ENCODE measurements around the gene RNF115. TPM values are rescaled to one million over a fixed set of nuclear protein-coding genes. Genes with fewer than 3 reads are reported as not detected.

Gene RNF115
- total RNA-seq, 2 donors from 2014 or later: 42.8 to 44.6 TPM

GRCh38 chr1:145690587-145691558 lies 133.0 kb downstream of the RNF115 start:
- Histone ChIP-seq H3K4me1 (no peaks in the 10 kb centered on the region), H3K9me3 (no peaks in the 10 kb centered on the region), H3K27ac (no peak overlapping the region), H3K36me3 (no peaks in the 10 kb centered on the region), H3K4me3 (no peak overlapping the region), H3K27me3 (no peaks in the 10 kb centered on the region)
- DNase-seq (ENCODE audit: low spot score): no peak
- TF ChIP-seq, protein P1, sequence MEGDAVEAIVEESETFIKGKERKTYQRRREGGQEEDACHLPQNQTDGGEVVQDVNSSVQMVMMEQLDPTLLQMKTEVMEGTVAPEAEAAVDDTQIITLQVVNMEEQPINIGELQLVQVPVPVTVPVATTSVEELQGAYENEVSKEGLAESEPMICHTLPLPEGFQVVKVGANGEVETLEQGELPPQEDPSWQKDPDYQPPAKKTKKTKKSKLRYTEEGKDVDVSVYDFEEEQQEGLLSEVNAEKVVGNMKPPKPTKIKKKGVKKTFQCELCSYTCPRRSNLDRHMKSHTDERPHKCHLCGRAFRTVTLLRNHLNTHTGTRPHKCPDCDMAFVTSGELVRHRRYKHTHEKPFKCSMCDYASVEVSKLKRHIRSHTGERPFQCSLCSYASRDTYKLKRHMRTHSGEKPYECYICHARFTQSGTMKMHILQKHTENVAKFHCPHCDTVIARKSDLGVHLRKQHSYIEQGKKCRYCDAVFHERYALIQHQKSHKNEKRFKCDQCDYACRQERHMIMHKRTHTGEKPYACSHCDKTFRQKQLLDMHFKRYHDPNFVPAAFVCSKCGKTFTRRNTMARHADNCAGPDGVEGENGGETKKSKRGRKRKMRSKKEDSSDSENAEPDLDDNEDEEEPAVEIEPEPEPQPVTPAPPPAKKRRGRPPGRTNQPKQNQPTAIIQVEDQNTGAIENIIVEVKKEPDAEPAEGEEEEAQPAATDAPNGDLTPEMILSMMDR (IDR thresholded peaks at IDR 0.05): no peak

DNA sequence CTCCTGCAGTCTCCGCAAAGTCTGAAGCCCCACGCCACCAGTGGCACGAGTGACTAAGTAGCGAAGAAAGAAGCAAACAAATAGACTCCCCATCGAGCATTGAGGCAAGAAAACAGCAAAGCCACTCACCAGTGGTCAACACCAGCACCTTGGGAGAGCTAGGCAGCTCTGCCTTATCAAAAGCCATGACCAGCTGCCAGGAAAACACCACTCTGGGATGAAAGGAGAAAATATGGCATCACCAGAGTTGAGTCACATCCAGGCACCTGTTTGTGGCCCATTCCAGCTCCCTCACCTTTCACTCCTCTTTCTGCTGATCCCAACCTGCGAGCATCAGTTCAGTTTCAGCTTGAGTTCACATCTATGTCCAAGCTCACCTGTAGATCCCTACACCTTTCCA lies 134.0 kb downstream of the RNF115 start:
- H3K4me1 ChIP-seq: no peaks in the 10 kb centered on the region
- no peaks in the 10 kb centered on the region for H3K27me3 ChIP-seq
- TF ChIP-seq, protein P1 (IDR thresholded peaks at IDR 0.05): no peak
- no peak overlapping the region for H3K4me3 ChIP-seq
- no peak overlapping the region for H3K27ac ChIP-seq
- no peaks in the 10 kb centered on the region for H3K9me3 ChIP-seq
- no peaks in the 10 kb centered on the region for H3K36me3 ChIP-seq
- no peak for DNase-seq (ENCODE audit: low spot score)

DNA sequence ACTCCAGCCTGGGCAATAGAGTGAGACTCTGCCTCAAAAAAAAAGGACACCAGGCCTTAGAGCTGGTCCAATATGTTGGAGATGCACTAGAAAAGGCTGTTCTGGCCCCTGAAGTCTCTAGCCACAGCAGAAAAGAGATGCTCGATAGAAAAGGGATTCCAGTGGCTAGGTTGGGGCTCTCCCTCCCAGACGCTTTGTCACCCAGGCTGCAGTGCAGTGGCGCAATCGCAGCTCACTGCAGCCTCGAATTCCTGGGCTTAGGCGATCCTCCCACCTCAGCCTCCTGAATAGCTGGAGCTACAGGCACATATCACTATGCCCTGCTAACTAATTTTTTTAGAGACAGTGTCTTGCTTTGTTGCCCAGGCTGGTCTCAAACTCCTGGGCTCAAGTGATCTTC lies 135.0 kb downstream of the RNF115 start:
- Histone ChIP-seq H3K27me3 (no peaks in the 10 kb centered on the region), H3K36me3 (no peaks in the 10 kb centered on the region), H3K9me3 (no peaks in the 10 kb centered on the region), H3K4me3 (no peak overlapping the region), H3K4me1 (no peaks in the 10 kb centered on the region), H3K27ac (no peak overlapping the region)
- DNase-seq (ENCODE audit: low spot score): no peak
- TF ChIP-seq, protein P1 (IDR thresholded peaks at IDR 0.05): no peak

Small RNA genes lying within 50 kb of the gene (microRNA-seq; reads per million reads assigned to microRNA genes)
- gene MIR6736 (ENCODE audit: borderline number of aligned reads in 2 of 2, borderline replicate concordance in 1 of 2): 0.71 reads per million in 2 donors

Other genes with a start within 250 kb of the RNF115 start
- 10 to 100 TPM; 12.6 to 15.2 TPM for gene GPR89A, start 216.1 kb downstream of the RNF115 start, total RNA-seq
- under 1 TPM; 0.30 to 0.35 TPM for gene PDZK1, start 116.7 kb downstream of the RNF115 start, total RNA-seq
- gene CD160, start 104.6 kb downstream of the RNF115 start, total RNA-seq: not detected
- 10 to 100 TPM; 16.0 to 19.5 TPM for gene POLR3C, start 105 bp upstream of the RNF115 start, total RNA-seq
- gene NUDT17, start 21.5 kb upstream of the RNF115 start, total RNA-seq: 10 to 100 TPM in 1 of 2 donors, 1 to 10 TPM in 1; 3.2 to 10.5 TPM
- gene PIAS3, start 35.0 kb upstream of the RNF115 start, total RNA-seq: 10 to 100 TPM; 11.4 to 18.0 TPM
- 1 to 10 TPM; 1.8 to 2.4 TPM for gene ANKRD35, start 61.8 kb upstream of the RNF115 start, total RNA-seq
- gene ITGA10, start 86.0 kb upstream of the RNF115 start, total RNA-seq: 10 to 100 TPM in 1 of 2 donors, 1 to 10 TPM in 1; 5.4 to 21.6 TPM
- 10 to 100 TPM; 20.1 to 21.2 TPM for gene PEX11B, start 94.6 kb upstream of the RNF115 start, total RNA-seq
- gene RBM8A, start 103.4 kb upstream of the RNF115 start, total RNA-seq: 10 to 100 TPM; 75.2 to 91.1 TPM
- 10 to 100 TPM; 26.6 to 36.6 TPM for gene LIX1L, start 133.9 kb upstream of the RNF115 start, total RNA-seq
- 1 to 10 TPM; 1.5 to 3.4 TPM for gene ANKRD34A, start 140.5 kb upstream of the RNF115 start, total RNA-seq
- gene POLR3GL, start 140.6 kb upstream of the RNF115 start, total RNA-seq: 10 to 100 TPM; 36.4 to 45.2 TPM
- gene TXNIP, start 172.5 kb upstream of the RNF115 start, total RNA-seq: 1,000 to 10,000 TPM in 1 of 2 donors, 100 to 1,000 TPM in 1; 898 to 1,186 TPM
- 100 to 1,000 TPM in 1 of 2 donors, 10 to 100 TPM in 1; 73.3 to 153 TPM for gene HJV, start 197.6 kb upstream of the RNF115 start, total RNA-seq

Measured in right atrium auricular region (tissue), 2 donors.